SK-N-SH treated with all-trans-retinoic acid at 6 μM for 48 hours (cell line): ENCODE results near the gene ZNF154.

Experiments
- ATAC-seq: fragments of 200-7000 bp; cut with Tn5 transposase; 3 replicates; pipeline ENCODE4 v1.9.1; 2020; ENCODE audit warnings: mild to moderate bottlenecking, moderate library complexity
- ARNTL ChIP-seq: fragments of 450-650 bp; formaldehyde crosslinking; IDR thresholded peaks from 2 replicates; pipeline ENCODE4 v1.5.0; 2020; ENCODE audit warnings: low read depth, mild to moderate bottlenecking, moderate library complexity, borderline replicate concordance
- BACH2 ChIP-seq: fragments of 250-450 bp; sonication (Bioruptor Pico); IDR thresholded peaks from 2 replicates; pipeline ENCODE4 v1.9.0; 2021; ENCODE audit warnings: mild to moderate bottlenecking, borderline replicate concordance
- GLIS3 ChIP-seq: fragments of 250-450 bp; sonication (Bioruptor Pico); IDR thresholded peaks from 2 replicates; pipeline ENCODE4 v1.5.0; 2020; ENCODE audit warnings: mild to moderate bottlenecking, moderate library complexity
- ISL1 ChIP-seq: fragments of 250-450 bp; sonication (Bioruptor Pico); IDR thresholded peaks from 2 replicates; pipeline ENCODE4 v2.1.2; 2022; ENCODE audit warnings: mild to moderate bottlenecking, moderate library complexity
- PATZ1 ChIP-seq: fragments of 250-450 bp; sonication (Bioruptor Pico); IDR thresholded peaks from 2 replicates; pipeline ENCODE4 v1.8.0; 2020; ENCODE audit warnings: mild to moderate bottlenecking, moderate library complexity, borderline replicate concordance
- PPARA ChIP-seq: fragments of 250-450 bp; sonication (Bioruptor Pico); IDR thresholded peaks from 2 replicates; pipeline ENCODE4 v1.5.0; 2020; ENCODE audit warnings: mild to moderate bottlenecking, borderline replicate concordance
- RARB ChIP-seq: fragments of 250-450 bp; sonication (Bioruptor Pico); IDR thresholded peaks from 2 replicates; pipeline ENCODE4 v1.8.0; 2021; ENCODE audit warnings: mild to moderate bottlenecking, moderate library complexity
- TCF4 ChIP-seq: fragments of 250-450 bp; sonication (Bioruptor Pico); IDR thresholded peaks from 2 replicates; pipeline ENCODE4 v1.8.0; 2021; ENCODE audit warnings: mild to moderate bottlenecking, moderate library complexity, borderline replicate concordance
- TSHZ2 ChIP-seq: fragments of 250-450 bp; sonication (Bioruptor Pico); IDR thresholded peaks from 2 replicates; pipeline ENCODE4 v1.5.0; 2020; ENCODE audit warnings: mild to moderate bottlenecking, moderate library complexity
- ZC3H10 ChIP-seq: fragments of 250-450 bp; sonication (Bioruptor Pico); IDR thresholded peaks from 2 replicates; pipeline ENCODE4 v1.5.1; 2021; ENCODE audit warnings: mild to moderate bottlenecking, moderate library complexity
- ZFP3 ChIP-seq: fragments of 250-450 bp; sonication (Bioruptor Pico); IDR thresholded peaks from 2 replicates; pipeline ENCODE4 v1.5.0; 2020; ENCODE audit warnings: mild to moderate bottlenecking, moderate library complexity
- ZNF565 ChIP-seq: fragments of 450-650 bp; formaldehyde crosslinking; conservative IDR thresholded peaks from 2 replicates; pipeline ENCODE4 v1.5.0; 2020; ENCODE audit warnings: low read depth, mild to moderate bottlenecking, moderate library complexity
- ZNF8 ChIP-seq: fragments of 450-650 bp; formaldehyde crosslinking; IDR thresholded peaks from 2 replicates; pipeline ENCODE4 v1.5.0; 2020; ENCODE audit warnings: mild to moderate bottlenecking, moderate library complexity
- TF ChIP-seq, protein P1 (sequence below): fragments of 250-450 bp; sonication (Bioruptor Pico); IDR thresholded peaks from 2 replicates; pipeline ENCODE4 v1.8.0; 2021; ENCODE audit warnings: low read depth, mild to moderate bottlenecking, moderate library complexity, borderline replicate concordance
- TF ChIP-seq, protein P2 (sequence below): fragments of 250-450 bp; sonication (Bioruptor Pico); IDR thresholded peaks from 2 replicates; pipeline ENCODE4 v1.5.1; 2020; ENCODE audit warnings: low read depth, mild to moderate bottlenecking, moderate library complexity

ZNF154 gene

DNA sequence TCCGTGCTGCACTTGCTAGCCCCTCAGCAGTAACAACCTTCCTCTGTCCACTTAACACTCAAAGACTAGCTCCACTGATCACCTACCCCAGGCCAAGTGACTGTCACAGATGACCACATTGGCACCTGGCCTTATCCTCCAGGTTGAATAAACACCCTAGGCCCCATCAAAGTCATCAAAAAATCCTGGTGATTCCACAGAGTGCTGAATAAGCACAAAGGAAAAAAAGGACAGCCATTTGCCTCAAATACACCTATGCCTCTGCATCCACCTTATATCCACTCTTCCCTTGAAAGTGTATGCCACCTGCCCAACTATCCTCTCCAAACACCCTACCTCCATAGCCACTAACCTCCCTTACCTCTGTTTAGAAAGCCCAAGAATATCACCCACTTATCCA, 2.7 kb downstream of the ZNF154 start:
- TF ChIP-seq PATZ1 (CRISPR knock-in tag) (no peak), PPARA (CRISPR knock-in tag) (no peak), ZFP3 (CRISPR knock-in tag) (no peak), ZNF8 (no peak), TSHZ2 (CRISPR knock-in tag) (no peak), ISL1 (CRISPR knock-in tag) (no peak), ZNF565 (CRISPR knock-in tag) (no peak)
- TF ChIP-seq, protein P1, sequence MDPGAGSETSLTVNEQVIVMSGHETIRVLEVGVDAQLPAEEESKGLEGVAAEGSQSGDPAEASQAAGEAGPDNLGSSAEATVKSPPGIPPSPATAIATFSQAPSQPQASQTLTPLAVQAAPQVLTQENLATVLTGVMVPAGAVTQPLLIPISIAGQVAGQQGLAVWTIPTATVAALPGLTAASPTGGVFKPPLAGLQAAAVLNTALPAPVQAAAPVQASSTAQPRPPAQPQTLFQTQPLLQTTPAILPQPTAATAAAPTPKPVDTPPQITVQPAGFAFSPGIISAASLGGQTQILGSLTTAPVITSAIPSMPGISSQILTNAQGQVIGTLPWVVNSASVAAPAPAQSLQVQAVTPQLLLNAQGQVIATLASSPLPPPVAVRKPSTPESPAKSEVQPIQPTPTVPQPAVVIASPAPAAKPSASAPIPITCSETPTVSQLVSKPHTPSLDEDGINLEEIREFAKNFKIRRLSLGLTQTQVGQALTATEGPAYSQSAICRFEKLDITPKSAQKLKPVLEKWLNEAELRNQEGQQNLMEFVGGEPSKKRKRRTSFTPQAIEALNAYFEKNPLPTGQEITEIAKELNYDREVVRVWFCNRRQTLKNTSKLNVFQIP (CRISPR knock-in tag), result no peak
- no peak for ATAC-seq

- TF ChIP-seq BACH2 (CRISPR knock-in tag) (no peak), ARNTL (no peak), PATZ1 (CRISPR knock-in tag) (no peak), RARB (CRISPR knock-in tag) (no peak), GLIS3 (CRISPR knock-in tag) (no peak), ZNF8 (no peak), PPARA (CRISPR knock-in tag) (no peak), TCF4 (CRISPR knock-in tag) (no peak), TSHZ2 (CRISPR knock-in tag) (no peak), ZNF565 (CRISPR knock-in tag) (no peak)
- TF ChIP-seq, protein P2, sequence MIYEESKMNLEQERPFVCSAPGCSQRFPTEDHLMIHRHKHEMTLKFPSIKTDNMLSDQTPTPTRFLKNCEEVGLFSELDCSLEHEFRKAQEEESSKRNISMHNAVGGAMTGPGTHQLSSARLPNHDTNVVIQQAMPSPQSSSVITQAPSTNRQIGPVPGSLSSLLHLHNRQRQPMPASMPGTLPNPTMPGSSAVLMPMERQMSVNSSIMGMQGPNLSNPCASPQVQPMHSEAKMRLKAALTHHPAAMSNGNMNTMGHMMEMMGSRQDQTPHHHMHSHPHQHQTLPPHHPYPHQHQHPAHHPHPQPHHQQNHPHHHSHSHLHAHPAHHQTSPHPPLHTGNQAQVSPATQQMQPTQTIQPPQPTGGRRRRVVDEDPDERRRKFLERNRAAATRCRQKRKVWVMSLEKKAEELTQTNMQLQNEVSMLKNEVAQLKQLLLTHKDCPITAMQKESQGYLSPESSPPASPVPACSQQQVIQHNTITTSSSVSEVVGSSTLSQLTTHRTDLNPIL (CRISPR knock-in tag), result no peak
- TF ChIP-seq, all 23 proteins: peak for 0
- no peak for ATAC-seq
Measured at GRCh38 chr19:57701625-57702024, 7.4 kb downstream of the ZNF154 start.

DNA sequence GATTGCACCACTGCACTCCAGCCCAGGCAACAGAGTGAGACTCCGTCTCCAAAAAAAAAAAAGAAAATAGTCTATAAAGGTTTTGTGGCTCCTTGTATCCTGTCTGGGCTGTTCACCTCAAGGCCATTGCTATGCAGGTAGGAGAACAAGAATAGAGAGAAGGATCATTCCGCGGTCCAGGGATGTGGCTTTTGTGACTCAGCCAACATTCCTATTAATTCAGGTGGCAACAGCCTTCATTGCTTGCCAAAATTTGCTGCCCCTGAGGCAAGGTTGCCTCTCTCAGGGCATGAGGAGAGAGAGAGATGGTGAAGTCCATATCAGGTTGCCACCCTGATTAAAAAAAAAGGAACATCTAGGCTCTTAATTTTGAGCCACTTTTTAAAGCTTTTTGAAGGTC, 19.3 kb downstream of the ZNF154 start:
- ATAC-seq, result no peak
- no peak for TF ChIP-seq GLIS3 (CRISPR knock-in tag)
- no peak for TF ChIP-seq ZNF565 (CRISPR knock-in tag)
- TF ChIP-seq TSHZ2 (CRISPR knock-in tag), result no peak
- no peak for TF ChIP-seq ZC3H10 (CRISPR knock-in tag)
- TF ChIP-seq TCF4 (CRISPR knock-in tag), result no peak
- no peak for TF ChIP-seq PATZ1 (CRISPR knock-in tag)
- TF ChIP-seq, protein P1 (CRISPR knock-in tag), result no peak
